Liver (tissue), 3 donors: Measurements from ENCODE around the gene RASGRP2.

Source experiments
- EGR1 ChIP-seq, 2 donors: IDR thresholded peaks; 2 replicates each; pipeline ENCODE4 v1.6.1; 2016 to 2018; ENCODE audit warnings: antibody characterized with exemption in 2 of 2, low read depth in 2 of 2
- FOXA1 ChIP-seq: IDR thresholded peaks from 2 replicates; pipeline ENCODE4 v1.6.1; 2016; ENCODE audit warnings: antibody characterized with exemption
- JUND ChIP-seq, 2 donors: IDR thresholded peaks; 2 replicates each; pipeline ENCODE4 v1.6.1; 2016; ENCODE audit warnings: antibody characterized with exemption in 2 of 2
- NR2F2 ChIP-seq: IDR thresholded peaks from 2 replicates; pipeline ENCODE4 v1.6.1; 2016; ENCODE audit warnings: antibody characterized with exemption
- RAD21 ChIP-seq, 2 donors: IDR thresholded peaks; 2 replicates each; pipeline ENCODE4 v1.6.1; 2016; ENCODE audit warnings: antibody characterized with exemption in 2 of 2, mild to moderate bottlenecking in 2 of 2
- SP1 ChIP-seq: IDR thresholded peaks from 2 replicates; pipeline ENCODE4 v1.6.1; 2018; ENCODE audit warnings: antibody characterized with exemption, mild to moderate bottlenecking
- TAF1 ChIP-seq: conservative IDR thresholded peaks from 2 replicates; pipeline ENCODE4 v1.6.1; 2016; ENCODE audit warnings: antibody characterized with exemption, mild to moderate bottlenecking
- TF ChIP-seq, protein P1 (sequence below): fragments of 150-350 bp; IDR thresholded peaks from 2 replicates; pipeline ENCODE4 v1.5.1; 2017; ENCODE audit warnings: improper control_type of control experiment, low read depth, low read length; ENCODE audit not compliant: missing input control
- TF ChIP-seq, protein P2 (sequence below): IDR thresholded peaks from 2 replicates; pipeline ENCODE4 v1.6.1; 2016; ENCODE audit warnings: antibody characterized with exemption, mild to moderate bottlenecking
- TF ChIP-seq, protein P3 (sequence below): IDR thresholded peaks from 2 replicates; pipeline ENCODE4 v1.6.1; 2016; ENCODE audit warnings: antibody characterized with exemption
- TF ChIP-seq, protein P4 (sequence below): IDR thresholded peaks from 2 replicates; pipeline ENCODE4 v1.6.1; 2016; ENCODE audit warnings: antibody characterized with exemption
- donor health status: healthy.
- donor health status: healthy.

DNA sequence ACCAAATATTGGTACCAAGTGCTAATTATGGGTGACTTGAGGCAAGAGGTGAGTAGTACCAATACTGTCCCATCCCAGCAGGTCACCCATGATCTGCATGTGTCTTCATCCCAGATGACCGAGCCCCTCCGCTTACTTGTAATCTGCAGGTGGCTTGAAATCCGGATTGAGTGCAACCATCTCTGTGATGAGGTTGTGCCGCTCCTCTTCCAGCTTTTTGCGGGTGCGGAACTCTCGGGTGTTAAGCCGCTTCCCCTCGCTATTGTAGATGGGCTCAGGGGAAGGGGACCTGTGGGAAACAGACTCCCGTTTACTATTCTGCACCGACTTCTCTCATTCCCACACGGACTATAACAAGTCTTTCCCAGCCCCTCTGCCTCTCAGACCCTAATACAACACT, 26.2 kb upstream of the RASGRP2 start:
- TF ChIP-seq, protein P1, sequence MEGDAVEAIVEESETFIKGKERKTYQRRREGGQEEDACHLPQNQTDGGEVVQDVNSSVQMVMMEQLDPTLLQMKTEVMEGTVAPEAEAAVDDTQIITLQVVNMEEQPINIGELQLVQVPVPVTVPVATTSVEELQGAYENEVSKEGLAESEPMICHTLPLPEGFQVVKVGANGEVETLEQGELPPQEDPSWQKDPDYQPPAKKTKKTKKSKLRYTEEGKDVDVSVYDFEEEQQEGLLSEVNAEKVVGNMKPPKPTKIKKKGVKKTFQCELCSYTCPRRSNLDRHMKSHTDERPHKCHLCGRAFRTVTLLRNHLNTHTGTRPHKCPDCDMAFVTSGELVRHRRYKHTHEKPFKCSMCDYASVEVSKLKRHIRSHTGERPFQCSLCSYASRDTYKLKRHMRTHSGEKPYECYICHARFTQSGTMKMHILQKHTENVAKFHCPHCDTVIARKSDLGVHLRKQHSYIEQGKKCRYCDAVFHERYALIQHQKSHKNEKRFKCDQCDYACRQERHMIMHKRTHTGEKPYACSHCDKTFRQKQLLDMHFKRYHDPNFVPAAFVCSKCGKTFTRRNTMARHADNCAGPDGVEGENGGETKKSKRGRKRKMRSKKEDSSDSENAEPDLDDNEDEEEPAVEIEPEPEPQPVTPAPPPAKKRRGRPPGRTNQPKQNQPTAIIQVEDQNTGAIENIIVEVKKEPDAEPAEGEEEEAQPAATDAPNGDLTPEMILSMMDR: no peak
- TF ChIP-seq SP1 (no peak), TAF1 (no peak), EGR1 (IDR thresholded peaks at IDR 0.05; ENCODE audit: low read depth in 2 of 2) (no peak), NR2F2 (no peak), JUND (IDR thresholded peaks at IDR 0.05) (no peak), RAD21 (IDR thresholded peaks at IDR 0.05) (no peak), FOXA1 (no peak)
- TF ChIP-seq, protein P2, sequence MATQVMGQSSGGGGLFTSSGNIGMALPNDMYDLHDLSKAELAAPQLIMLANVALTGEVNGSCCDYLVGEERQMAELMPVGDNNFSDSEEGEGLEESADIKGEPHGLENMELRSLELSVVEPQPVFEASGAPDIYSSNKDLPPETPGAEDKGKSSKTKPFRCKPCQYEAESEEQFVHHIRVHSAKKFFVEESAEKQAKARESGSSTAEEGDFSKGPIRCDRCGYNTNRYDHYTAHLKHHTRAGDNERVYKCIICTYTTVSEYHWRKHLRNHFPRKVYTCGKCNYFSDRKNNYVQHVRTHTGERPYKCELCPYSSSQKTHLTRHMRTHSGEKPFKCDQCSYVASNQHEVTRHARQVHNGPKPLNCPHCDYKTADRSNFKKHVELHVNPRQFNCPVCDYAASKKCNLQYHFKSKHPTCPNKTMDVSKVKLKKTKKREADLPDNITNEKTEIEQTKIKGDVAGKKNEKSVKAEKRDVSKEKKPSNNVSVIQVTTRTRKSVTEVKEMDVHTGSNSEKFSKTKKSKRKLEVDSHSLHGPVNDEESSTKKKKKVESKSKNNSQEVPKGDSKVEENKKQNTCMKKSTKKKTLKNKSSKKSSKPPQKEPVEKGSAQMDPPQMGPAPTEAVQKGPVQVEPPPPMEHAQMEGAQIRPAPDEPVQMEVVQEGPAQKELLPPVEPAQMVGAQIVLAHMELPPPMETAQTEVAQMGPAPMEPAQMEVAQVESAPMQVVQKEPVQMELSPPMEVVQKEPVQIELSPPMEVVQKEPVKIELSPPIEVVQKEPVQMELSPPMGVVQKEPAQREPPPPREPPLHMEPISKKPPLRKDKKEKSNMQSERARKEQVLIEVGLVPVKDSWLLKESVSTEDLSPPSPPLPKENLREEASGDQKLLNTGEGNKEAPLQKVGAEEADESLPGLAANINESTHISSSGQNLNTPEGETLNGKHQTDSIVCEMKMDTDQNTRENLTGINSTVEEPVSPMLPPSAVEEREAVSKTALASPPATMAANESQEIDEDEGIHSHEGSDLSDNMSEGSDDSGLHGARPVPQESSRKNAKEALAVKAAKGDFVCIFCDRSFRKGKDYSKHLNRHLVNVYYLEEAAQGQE: no peak
- TF ChIP-seq, protein P3, sequence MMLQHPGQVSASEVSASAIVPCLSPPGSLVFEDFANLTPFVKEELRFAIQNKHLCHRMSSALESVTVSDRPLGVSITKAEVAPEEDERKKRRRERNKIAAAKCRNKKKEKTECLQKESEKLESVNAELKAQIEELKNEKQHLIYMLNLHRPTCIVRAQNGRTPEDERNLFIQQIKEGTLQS: no peak
- TF ChIP-seq, protein P4, sequence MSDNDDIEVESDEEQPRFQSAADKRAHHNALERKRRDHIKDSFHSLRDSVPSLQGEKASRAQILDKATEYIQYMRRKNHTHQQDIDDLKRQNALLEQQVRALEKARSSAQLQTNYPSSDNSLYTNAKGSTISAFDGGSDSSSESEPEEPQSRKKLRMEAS: no peak
